MCF 10A (cell line): ENCODE results near the gene CCDC15. TPM values are rescaled to one million over a fixed set of nuclear protein-coding genes. Genes with fewer than 3 reads are reported as not detected.

Source experiments
- BruUV-seq: library from RNA; stranded (reverse); fragments of 400-500 nt; replicated peaks from 2 replicates; lab custom pipeline; 2021; lab: Mats Ljungman, UMichigan
- CTCF ChIA-PET: fragments of 300-600 bp; sonication (Branson Sonifier 250); formaldehyde crosslinking; extraction: SDS; loops from one replicate; lab custom pipeline; 2021; ENCODE audit warnings: antibody characterized with exemption, inconsistent platforms; lab: Yijun Ruan, JAX
- POLR2A ChIA-PET: fragments of 300-600, 350-650 bp; sonication (Branson Sonifier 250); formaldehyde crosslinking; extraction: SDS; loops from one replicate; lab custom pipeline; 2020; ENCODE audit warnings: antibody characterized with exemption, inconsistent platforms; lab: Yijun Ruan, JAX
- DNase-seq: peaks from one replicate; pipeline ENCODE4 v3.0.0-alpha.2; 2018; ENCODE audit not compliant: unreplicated experiment
- H3K27ac Mint-ChIP-seq: one replicate; pipeline ENCODE4 v1.8.0; 2022; ENCODE audit warnings: mild to moderate bottlenecking, low read depth, mixed read lengths; ENCODE audit not compliant: unreplicated experiment
- H3K27me3 Mint-ChIP-seq: one replicate; pipeline ENCODE4 v1.8.0; 2022; ENCODE audit warnings: mixed read lengths; ENCODE audit not compliant: insufficient read depth, unreplicated experiment
- H3K36me3 Mint-ChIP-seq: one replicate; pipeline ENCODE4 v1.8.0; 2022; ENCODE audit warnings: mild to moderate bottlenecking, moderate library complexity, mixed read lengths; ENCODE audit not compliant: insufficient read depth, unreplicated experiment
- H3K4me1 Mint-ChIP-seq: one replicate; pipeline ENCODE4 v1.8.0; 2022; ENCODE audit warnings: mixed read lengths; ENCODE audit not compliant: insufficient read depth, unreplicated experiment
- H3K4me3 Mint-ChIP-seq: one replicate; pipeline ENCODE4 v1.8.0; 2022; ENCODE audit warnings: mild to moderate bottlenecking, moderate library complexity, mixed read lengths; ENCODE audit not compliant: unreplicated experiment
- H3K9me3 Mint-ChIP-seq: one replicate; pipeline ENCODE4 v1.8.0; 2022; ENCODE audit warnings: mixed read lengths; ENCODE audit not compliant: unreplicated experiment
- intact Hi-C: fragments of 100-400 bp; cut with micrococcal nuclease; formaldehyde crosslinking; loops from 2 replicates; pipeline ENCODE4 v1.14.1; 2022
- total RNA-seq: library from RNA; stranded (reverse); gene quantifications from 2 replicates; pipeline ENCODE4 v1.2.3, GENCODE V29; 2022
- TF ChIP-seq, protein P1 (sequence below): fragments of 200-600 bp; IDR thresholded peaks from one replicate; pipeline ENCODE4 v1.8.0; 2022; ENCODE audit warnings: antibody characterized with exemption, mild to moderate bottlenecking; ENCODE audit not compliant: unreplicated experiment

Gene CCDC15
- total RNA-seq, 1 experiment from 2014 or later, result 2.8 TPM

DNA sequence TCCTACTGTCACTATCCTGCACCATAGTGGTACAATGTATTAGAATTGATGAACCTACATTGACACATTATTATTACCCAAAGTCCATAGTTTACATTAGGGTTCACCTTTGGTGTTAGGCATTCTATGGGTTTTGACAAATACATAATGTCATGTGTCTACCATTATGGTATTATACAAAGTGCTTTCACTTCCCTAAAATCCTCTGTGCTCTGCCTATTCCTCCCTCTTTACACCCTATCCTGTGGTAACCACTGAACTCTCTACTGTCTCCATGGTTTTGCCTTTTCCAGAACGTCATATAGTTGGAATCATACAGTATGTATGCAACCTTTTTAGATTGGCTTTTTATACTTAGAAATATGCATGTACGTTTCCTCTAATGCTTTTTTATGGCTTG, 51.5 kb downstream of the CCDC15 start:
- intact Hi-C loops, result no loop called here
- no peak overlapping the region for H3K4me3 Mint-ChIP-seq
- H3K27me3 Mint-ChIP-seq, result no peaks in the 10 kb centered on the region
- H3K27ac Mint-ChIP-seq, result no peak overlapping the region
- peaks cover 8% of the 10 kb centered on the region for H3K9me3 Mint-ChIP-seq
- ChIA-PET POLR2A (no interaction called here), CTCF (interaction anchor here (0.6 kb wide), 1 partner anchor 29 kb away, joined by 3 read pairs; no protein-coding TSS in a partner anchor)
- TF ChIP-seq, protein P1, sequence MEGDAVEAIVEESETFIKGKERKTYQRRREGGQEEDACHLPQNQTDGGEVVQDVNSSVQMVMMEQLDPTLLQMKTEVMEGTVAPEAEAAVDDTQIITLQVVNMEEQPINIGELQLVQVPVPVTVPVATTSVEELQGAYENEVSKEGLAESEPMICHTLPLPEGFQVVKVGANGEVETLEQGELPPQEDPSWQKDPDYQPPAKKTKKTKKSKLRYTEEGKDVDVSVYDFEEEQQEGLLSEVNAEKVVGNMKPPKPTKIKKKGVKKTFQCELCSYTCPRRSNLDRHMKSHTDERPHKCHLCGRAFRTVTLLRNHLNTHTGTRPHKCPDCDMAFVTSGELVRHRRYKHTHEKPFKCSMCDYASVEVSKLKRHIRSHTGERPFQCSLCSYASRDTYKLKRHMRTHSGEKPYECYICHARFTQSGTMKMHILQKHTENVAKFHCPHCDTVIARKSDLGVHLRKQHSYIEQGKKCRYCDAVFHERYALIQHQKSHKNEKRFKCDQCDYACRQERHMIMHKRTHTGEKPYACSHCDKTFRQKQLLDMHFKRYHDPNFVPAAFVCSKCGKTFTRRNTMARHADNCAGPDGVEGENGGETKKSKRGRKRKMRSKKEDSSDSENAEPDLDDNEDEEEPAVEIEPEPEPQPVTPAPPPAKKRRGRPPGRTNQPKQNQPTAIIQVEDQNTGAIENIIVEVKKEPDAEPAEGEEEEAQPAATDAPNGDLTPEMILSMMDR, result no peak
- no peak for DNase-seq
- peaks cover 11% of the 10 kb centered on the region for H3K36me3 Mint-ChIP-seq
- BruUV-seq, result no TSS peak
- no peaks in the 10 kb centered on the region for H3K4me1 Mint-ChIP-seq

GRCh38 chr11:125016413-125016812, 62.4 kb downstream of the CCDC15 start:
- H3K9me3 Mint-ChIP-seq, result no peaks in the 10 kb centered on the region
- no peak for DNase-seq
- no TSS peak for BruUV-seq
- POLR2A ChIA-PET, result interaction anchor here (1.2 kb wide), 1 partner anchor 10 kb away, joined by 4 read pairs; no protein-coding TSS in a partner anchor
- no peaks in the 10 kb centered on the region for H3K36me3 Mint-ChIP-seq
- no peaks in the 10 kb centered on the region for H3K4me1 Mint-ChIP-seq
- no peak overlapping the region for H3K4me3 Mint-ChIP-seq
- CTCF ChIA-PET, result interaction anchor here (0.6 to 1.3 kb wide), 4 partner anchors 12 to 147 kb away, joined by 3 read pairs; no protein-coding TSS in a partner anchor
- H3K27ac Mint-ChIP-seq, result no peak overlapping the region
- intact Hi-C loops, result no loop called here
- no peaks in the 10 kb centered on the region for H3K27me3 Mint-ChIP-seq
- TF ChIP-seq, protein P1, result no peak

DNA sequence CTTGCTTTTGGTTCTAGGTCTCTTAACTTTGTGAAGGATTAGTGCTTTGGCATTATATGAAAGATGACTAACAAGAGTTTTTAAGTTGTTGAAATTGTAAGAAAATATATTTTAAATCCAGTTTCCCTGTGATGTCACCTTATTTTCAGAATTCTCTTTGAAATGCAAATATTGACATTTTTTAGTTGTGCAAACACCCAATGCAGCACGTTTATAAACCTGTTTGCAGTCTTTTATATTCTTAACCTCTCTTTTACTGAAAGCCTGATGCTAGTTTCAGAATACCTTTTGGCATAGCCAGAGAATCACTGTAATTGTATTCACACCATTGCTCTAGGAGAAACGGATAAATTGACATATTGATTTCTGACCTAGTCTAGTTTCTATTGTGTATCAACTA, 66.3 kb downstream of the CCDC15 start:
- no peaks in the 10 kb centered on the region for H3K9me3 Mint-ChIP-seq

GRCh38 chr11:125022551-125022950, 68.5 kb downstream of the CCDC15 start:
- Mint-ChIP-seq H3K4me3 (no peak overlapping the region), H3K9me3 (no peaks in the 10 kb centered on the region), H3K36me3 (no peaks in the 10 kb centered on the region), H3K27ac (no peak overlapping the region), H3K27me3 (no peaks in the 10 kb centered on the region), H3K4me1 (no peaks in the 10 kb centered on the region)
- DNase-seq, result no peak
- TF ChIP-seq, protein P1, result no peak
- BruUV-seq, result no TSS peak
- ChIA-PET POLR2A (interaction anchor here (0.6 to 0.8 kb wide), 2 partner anchors 323 to 536 kb away, joined by 3 read pairs; no protein-coding TSS in a partner anchor), CTCF (interaction anchor here (1.4 kb wide), 1 partner anchor 119 kb away, joined by 5 read pairs; no protein-coding TSS in a partner anchor)
- intact Hi-C loops, result no loop called here

More for the DNA sequence above, 66.3 kb downstream of the CCDC15 start:
- ChIA-PET POLR2A (no interaction called here), CTCF (interaction anchor here (0.5 kb wide), 1 partner anchor 149 kb away, joined by 3 read pairs; no protein-coding TSS in a partner anchor)
- no peak for DNase-seq
- Mint-ChIP-seq H3K27ac (no peak overlapping the region), H3K27me3 (no peaks in the 10 kb centered on the region), H3K4me1 (no peaks in the 10 kb centered on the region), H3K36me3 (no peaks in the 10 kb centered on the region), H3K4me3 (no peak overlapping the region)
- no TSS peak for BruUV-seq
- intact Hi-C loops, result no loop called here
- TF ChIP-seq, protein P1, result no peak
